GM19452 (cell line): Measurements from ENCODE around the gene RIMBP2.

Experiments
- ATAC-seq: cut with Tn5 transposase; IDR thresholded peaks from one replicate; pipeline ENCODE4 v1.9.1; 2021; ENCODE audit not compliant: unreplicated experiment

Gene RIMBP2

GRCh38 chr12:130398100-130398848, 317.8 kb downstream of the RIMBP2 start:
- no peak for ATAC-seq

- ATAC-seq = no peak
Observed at GRCh38 chr12:130396667-130397066, 319.4 kb downstream of the RIMBP2 start.

GRCh38 chr12:130394906-130395305, 321.2 kb downstream of the RIMBP2 start:
- ATAC-seq = no peak

GRCh38 chr12:130391186-130391585, 324.9 kb downstream of the RIMBP2 start:
- no peak for ATAC-seq

- ATAC-seq = no peak
Observed at GRCh38 chr12:130385193-130385592, 330.9 kb downstream of the RIMBP2 start.

GRCh38 chr12:130384234-130384633, 331.9 kb downstream of the RIMBP2 start:
- ATAC-seq = no peak

GRCh38 chr12:130382818-130383217, 333.3 kb downstream of the RIMBP2 start:
- ATAC-seq = no peak

GRCh38 chr12:130375296-130376287, 340.5 kb downstream of the RIMBP2 start:
- no peak for ATAC-seq

GRCh38 chr12:130374083-130374482, 342.0 kb downstream of the RIMBP2 start:
- no peak for ATAC-seq

- no peak for ATAC-seq
Observed at GRCh38 chr12:130372936-130373335, 343.2 kb downstream of the RIMBP2 start.

GRCh38 chr12:130371296-130371695, 344.8 kb downstream of the RIMBP2 start:
- ATAC-seq = no peak

- no peak for ATAC-seq
Observed at GRCh38 chr12:130369816-130370215, 346.3 kb downstream of the RIMBP2 start.

- ATAC-seq = no peak
Observed at GRCh38 chr12:130367523-130367922, 348.6 kb downstream of the RIMBP2 start.

- ATAC-seq = no peak
Observed at GRCh38 chr12:130367003-130367402, 349.1 kb downstream of the RIMBP2 start.

- ATAC-seq = no peak
Observed at GRCh38 chr12:130366159-130366558, 349.9 kb downstream of the RIMBP2 start.

GRCh38 chr12:130364578-130364977, 351.5 kb downstream of the RIMBP2 start:
- ATAC-seq = no peak

GRCh38 chr12:130362060-130362459, 354.0 kb downstream of the RIMBP2 start:
- no peak for ATAC-seq

GRCh38 chr12:130357729-130358330, 358.3 kb downstream of the RIMBP2 start:
- no peak for ATAC-seq

- ATAC-seq = no peak
Observed at GRCh38 chr12:130357241-130357640, 358.9 kb downstream of the RIMBP2 start.

GRCh38 chr12:130356222-130356621, 359.9 kb downstream of the RIMBP2 start:
- no peak for ATAC-seq

- ATAC-seq = no peak
Observed at GRCh38 chr12:130354407-130354806, 361.7 kb downstream of the RIMBP2 start.
